HCT116 (cell line): ENCODE measurements around the gene PRPF40B. TPM values are rescaled to one million over a fixed set of nuclear protein-coding genes. Genes with fewer than 3 reads are reported as not detected.

Source experiments
- ATAC-seq: fragments of 200-7000 bp; cut with Tn5 transposase; 2 replicates; pipeline ENCODE4 v1.9.1; 2020; ENCODE audit warnings: mild to moderate bottlenecking, moderate library complexity
- BruUV-seq: library from RNA; stranded (reverse); fragments of 400-500 nt; replicated peaks from 2 replicates; lab custom pipeline; 2021; lab: Mats Ljungman, UMichigan
- CTCF ChIA-PET: fragments of 300-600 bp; sonication (Branson Sonifier 250); formaldehyde crosslinking; loops from one replicate; lab custom pipeline; 2021; ENCODE audit warnings: antibody characterized with exemption; lab: Charles Lee
- POLR2A ChIA-PET: fragments of 300-600, 350-600 bp; sonication (Branson Sonifier 250); formaldehyde crosslinking; loops from one replicate; lab custom pipeline; 2021; ENCODE audit warnings: antibody characterized with exemption; lab: Charles Lee
- RAD21 ChIA-PET, 2 experiments: fragments of 300-600 bp; sonication (Branson Sonifier 250); formaldehyde crosslinking; loops; one replicate each; lab custom pipeline; 2023; ENCODE audit warnings: low total read pairs in 2 of 2; ENCODE audit not compliant: uncharacterized antibody in 2 of 2, unreplicated experiment in 2 of 2, low non-redundant PET in 1 of 2; lab: Charles Lee
- DNase-seq: peaks from one replicate; pipeline ENCODE4 v3.0.0-alpha.2; 2010; ENCODE audit warnings: low read depth, low spot score
- H2AFZ ChIP-seq: fragments of 200-600 bp; shearing (Covaris generic), sonication (generic); 2 replicates; pipeline ENCODE4 v1.6.1; 2017; ENCODE audit warnings: low read depth, mixed run types, mixed read lengths, antibody characterized with exemption, low read length; ENCODE audit not compliant: poor library complexity, severe bottlenecking
- H3K27ac ChIP-seq: 2 replicates; pipeline ENCODE4 v1.5.1; 2012; ENCODE audit warnings: low read depth, low read length
- H3K27me3 ChIP-seq: fragments of 200-600 bp; sonication (generic); 2 replicates; pipeline ENCODE4 v1.6.1; 2016; ENCODE audit warnings: mixed run types, low read length, mixed read lengths; ENCODE audit not compliant: insufficient read depth
- H3K36me3 ChIP-seq, 2 experiments: fragments of 200-500 bp in 1 of 2; fragments of 200-600 bp in 1 of 2; sonication (Bioruptor generic) in 1 of 2; sonication (generic) in 1 of 2; 2 replicates each; pipeline versions ENCODE4 v1.5.1 to v1.6.1; 2014 to 2016; ENCODE audit warnings: low read length in 2 of 2, inconsistent platforms in 1 of 2, mixed read lengths in 1 of 2, mixed run types in 1 of 2; ENCODE audit not compliant: insufficient read depth in 2 of 2, control insufficient read depth in 1 of 2
- H3K4me1 ChIP-seq, 2 experiments: fragments of 200-600 bp in 1 of 2; sonication (generic) in 1 of 2; 2 replicates each; pipeline versions ENCODE4 v1.5.1 to v1.6.1; 2012 to 2017; ENCODE audit warnings: low read length in 2 of 2, inconsistent platforms in 1 of 2, mild to moderate bottlenecking in 1 of 2, mixed read lengths in 1 of 2, mixed run types in 1 of 2, moderate library complexity in 1 of 2; ENCODE audit not compliant: insufficient read depth in 2 of 2, control insufficient read depth in 1 of 2
- H3K4me2 ChIP-seq: fragments of 200-600 bp; sonication (generic); 2 replicates; pipeline ENCODE4 v1.6.1; 2017; ENCODE audit warnings: mixed run types, low read length, mixed read lengths
- H3K4me3 ChIP-seq, 2 experiments: fragments of 200-600 bp in 1 of 2; sonication (generic) in 1 of 2; replicated peaks in 1 of 2; 2 replicates each; pipeline ENCODE4 v1.5.1; 2011 to 2016; ENCODE audit warnings: low read length in 2 of 2, control low read depth in 1 of 2, low read depth in 1 of 2, mild to moderate bottlenecking in 1 of 2, mixed read lengths in 1 of 2, mixed run types in 1 of 2
- H3K79me2 ChIP-seq: fragments of 200-600 bp; sonication (generic); 2 replicates; pipeline ENCODE4 v1.6.1; 2017; ENCODE audit warnings: mild to moderate bottlenecking, mixed run types, low read length, moderate library complexity, mixed read lengths; ENCODE audit not compliant: insufficient read depth
- H3K9ac ChIP-seq: fragments of 200-600 bp; sonication (generic); 2 replicates; pipeline ENCODE4 v1.6.1; 2016; ENCODE audit warnings: low read length, mixed read lengths
- H3K9me2 ChIP-seq: fragments of 200-600 bp; sonication (generic), shearing (Covaris generic); 2 replicates; pipeline ENCODE4 v1.6.1; 2017; ENCODE audit warnings: mixed run types, mild to moderate bottlenecking, moderate library complexity; ENCODE audit not compliant: insufficient read depth
- H3K9me3 ChIP-seq, 2 experiments: fragments of 200-500 bp in 1 of 2; fragments of 200-600 bp in 1 of 2; sonication (Bioruptor generic) in 1 of 2; sonication (generic) in 1 of 2; 2 replicates each; pipeline ENCODE4 v1.6.1; 2014 to 2017; ENCODE audit warnings: low read length in 2 of 2, mixed read lengths in 2 of 2, inconsistent platforms in 1 of 2, low read depth in 1 of 2, mild to moderate bottlenecking in 1 of 2, mixed run types in 1 of 2, moderate library complexity in 1 of 2; ENCODE audit not compliant: control insufficient read depth in 1 of 2, insufficient read depth in 1 of 2
- H4K20me1 ChIP-seq: fragments of 200-600 bp; sonication (generic), shearing (Covaris generic); 2 replicates; pipeline ENCODE4 v1.6.1; 2017; ENCODE audit warnings: mixed run types, mild to moderate bottlenecking, moderate library complexity; ENCODE audit not compliant: insufficient read depth
- CBX3 ChIP-seq: IDR thresholded peaks from 2 replicates; pipeline ENCODE4 v1.6.1; 2012; ENCODE audit warnings: low read depth
- CEBPB ChIP-seq: IDR thresholded peaks from 2 replicates; pipeline ENCODE4 v1.6.1; 2012; ENCODE audit warnings: low read depth
- ELF1 ChIP-seq: IDR thresholded peaks from 2 replicates; pipeline ENCODE4 v1.6.1; 2012; ENCODE audit warnings: low read depth, borderline replicate concordance
- EZH2 ChIP-seq: fragments of 200-600 bp; sonication (generic); IDR thresholded peaks from 2 replicates; pipeline ENCODE4 v1.6.1; 2017; ENCODE audit warnings: antibody characterized with exemption, mixed run types
- EZH2phosphoT487 ChIP-seq: fragments of 200-600 bp; IDR thresholded peaks from 2 replicates; pipeline ENCODE4 v1.6.1; 2018; ENCODE audit warnings: antibody characterized with exemption, borderline replicate concordance
- FOSL1 ChIP-seq: IDR thresholded peaks from 2 replicates; pipeline ENCODE4 v1.6.1; 2012; ENCODE audit warnings: low read depth
- JUND ChIP-seq: IDR thresholded peaks from 2 replicates; pipeline ENCODE4 v1.6.1; 2012
- MAX ChIP-seq: IDR thresholded peaks from 2 replicates; pipeline ENCODE4 v1.6.1; 2012
- POLR2A ChIP-seq: IDR thresholded peaks from 2 replicates; pipeline ENCODE4 v1.7.0; 2011; ENCODE audit warnings: borderline replicate concordance; ENCODE audit not compliant: insufficient read depth, insufficient read length; ENCODE audit errors: extremely low read depth
- POLR2AphosphoS5 ChIP-seq: IDR thresholded peaks from 2 replicates; pipeline ENCODE4 v1.6.1; 2011; ENCODE audit warnings: mild to moderate bottlenecking, low read depth, low read length, moderate library complexity
- RAD21 ChIP-seq: IDR thresholded peaks from 2 replicates; pipeline ENCODE4 v1.6.1; 2012; ENCODE audit warnings: low read depth, mild to moderate bottlenecking
- SIN3A ChIP-seq: IDR thresholded peaks from 2 replicates; pipeline ENCODE4 v1.6.1; 2012; ENCODE audit warnings: low read depth
- SP1 ChIP-seq: IDR thresholded peaks from 2 replicates; pipeline ENCODE4 v1.6.1; 2012; ENCODE audit warnings: low read depth
- SRF ChIP-seq: IDR thresholded peaks from 2 replicates; pipeline ENCODE4 v1.6.1; 2012; ENCODE audit warnings: low read depth
- TCF7L2 ChIP-seq: IDR thresholded peaks from 2 replicates; pipeline ENCODE4 v1.7.0; 2011; ENCODE audit warnings: borderline replicate concordance, inconsistent platforms; ENCODE audit not compliant: insufficient read depth, insufficient read length; ENCODE audit errors: extremely low read depth
- YY1 ChIP-seq: IDR thresholded peaks from 2 replicates; pipeline ENCODE4 v1.6.1; 2011; ENCODE audit warnings: low read length, low read depth, moderate library complexity, mild to moderate bottlenecking; ENCODE audit not compliant: insufficient replicate concordance; ENCODE audit errors: extremely low read depth
- ZBTB33 ChIP-seq: IDR thresholded peaks from 2 replicates; pipeline ENCODE4 v1.6.1; 2011; ENCODE audit warnings: mild to moderate bottlenecking, low read length, moderate library complexity; ENCODE audit not compliant: insufficient replicate concordance; ENCODE audit errors: extremely low read depth
- ZFX ChIP-seq: fragments of 450-650 bp; IDR thresholded peaks from 2 replicates; pipeline ENCODE4 v1.6.1; 2017
- ZNF274 ChIP-seq: fragments of 200-500 bp; sonication (Bioruptor generic); IDR thresholded peaks from 2 replicates; pipeline ENCODE4 v1.6.1; 2014; ENCODE audit warnings: mild to moderate bottlenecking, low read depth, low read length, inconsistent platforms
- intact Hi-C: fragments of 100-400 bp; cut with micrococcal nuclease; formaldehyde crosslinking; loops from 2 replicates; pipeline ENCODE4 v1.10.0; 2022
- total RNA-seq: library from RNA; stranded (reverse); gene quantifications from one replicate; pipeline ENCODE4 v1.2.1, GENCODE V29; 2021; ENCODE audit not compliant: unreplicated experiment

PRPF40B gene
- total RNA-seq, 1 experiment from 2014 or later = 29.0 TPM

- TF ChIP-seq CEBPB = no peak
- TF ChIP-seq EZH2 = no peak
- TF ChIP-seq EZH2phosphoT487 = no peak
- no peak for TF ChIP-seq ZFX
- no peak for TF ChIP-seq ZBTB33
- TF ChIP-seq SP1 = no peak
- no peak for TF ChIP-seq POLR2AphosphoS5
- TF ChIP-seq RAD21 = no peak
- no peak for TF ChIP-seq JUND
- no peak for TF ChIP-seq ZNF274
- no peak for TF ChIP-seq YY1
- TF ChIP-seq FOSL1 = no peak
- TF ChIP-seq POLR2A = no peak
- TF ChIP-seq CBX3 = no peak
- TF ChIP-seq SRF = no peak
- TF ChIP-seq TCF7L2 = no peak
- TF ChIP-seq SIN3A = no peak
- TF ChIP-seq MAX = no peak
- no peak for TF ChIP-seq ELF1
- Histone ChIP-seq H3K27me3 (no peaks in the 10 kb centered on the region), H3K4me3 (no peak overlapping the region), H3K79me2 (no peaks in the 10 kb centered on the region), H3K9me3 (no peaks in the 10 kb centered on the region), H4K20me1 (no peaks in the 10 kb centered on the region), H3K36me3 (no peaks in the 10 kb centered on the region), H3K4me1 (peaks cover 0 to 9% of the 10 kb centered on the region in 2 experiments; a peak in 3 of 4 replicates), H3K4me2 (no peak overlapping the region), H3K27ac (no peak overlapping the region), H3K9me2 (no peaks in the 10 kb centered on the region), H3K9ac (no peak overlapping the region), H2AFZ (no peak overlapping the region)
- CTCF ChIA-PET = no interaction called here
- POLR2A ChIA-PET = no interaction called here
- intact Hi-C loops = no loop called here
- RAD21 ChIA-PET = no interaction called here
- no peak for ATAC-seq
- no peak for DNase-seq
- no TSS peak for BruUV-seq
Observed at GRCh38 chr12:49692851-49693250, 69.5 kb downstream of the PRPF40B start.
